Dedifferentiated amniotic fluid mesenchymal stem cell (primary cell): Measurements from ENCODE around the gene IDS.

Experiments used
- DNase-seq: peaks from one replicate; pipeline ENCODE4 v3.0.0-alpha.2; 2016; ENCODE audit errors: extremely low spot score

The IDS gene

GRCh38 chrX:149456476-149457245 lies 48.4 kb downstream of the IDS start:
- no peak for DNase-seq

GRCh38 chrX:149455934-149456333 lies 49.2 kb downstream of the IDS start:
- no peak for DNase-seq

- no peak for DNase-seq
These were observed 50.9 kb downstream of the IDS start for GRCh38 chrX:149453906-149454822.

DNA sequence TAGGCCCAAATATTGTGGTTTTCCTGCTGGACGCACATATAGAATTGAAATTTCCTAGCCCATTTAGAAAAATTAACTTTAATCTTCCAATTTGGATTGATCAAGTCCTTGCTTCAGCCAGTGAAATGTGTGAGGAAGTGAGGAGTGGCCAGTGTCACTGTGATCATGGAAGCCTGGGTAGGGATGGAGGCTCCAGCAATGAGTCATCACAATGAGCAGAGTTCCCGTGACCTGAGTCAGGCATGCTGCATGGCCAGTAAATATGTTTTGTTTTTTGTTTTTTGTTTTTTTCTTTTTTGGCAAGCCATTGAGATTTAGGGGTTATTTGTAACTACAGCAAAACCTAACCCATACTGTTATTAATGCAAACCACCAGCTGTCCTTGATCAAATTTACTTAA lies 52.1 kb downstream of the IDS start:
- DNase-seq: no peak

DNA sequence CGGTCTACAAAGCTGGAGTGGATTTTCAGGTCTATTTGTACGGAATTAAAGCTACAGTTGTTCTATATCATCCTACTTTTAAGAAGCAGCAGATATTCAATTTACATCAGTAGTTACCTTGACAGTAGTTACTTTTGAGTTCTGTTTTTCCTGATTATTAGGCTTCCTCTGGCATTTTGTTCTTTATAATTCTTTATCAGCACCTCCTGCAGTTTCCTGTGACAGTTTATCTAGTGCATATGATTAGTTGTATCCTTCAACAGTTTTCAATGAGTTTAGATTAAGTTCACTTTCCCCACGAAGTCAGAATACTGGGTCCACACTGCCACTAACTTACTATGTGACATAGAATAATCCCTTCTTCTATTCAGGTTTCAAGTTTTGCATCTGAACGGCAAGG lies 71.7 kb downstream of the IDS start:
- no peak for DNase-seq

DNA sequence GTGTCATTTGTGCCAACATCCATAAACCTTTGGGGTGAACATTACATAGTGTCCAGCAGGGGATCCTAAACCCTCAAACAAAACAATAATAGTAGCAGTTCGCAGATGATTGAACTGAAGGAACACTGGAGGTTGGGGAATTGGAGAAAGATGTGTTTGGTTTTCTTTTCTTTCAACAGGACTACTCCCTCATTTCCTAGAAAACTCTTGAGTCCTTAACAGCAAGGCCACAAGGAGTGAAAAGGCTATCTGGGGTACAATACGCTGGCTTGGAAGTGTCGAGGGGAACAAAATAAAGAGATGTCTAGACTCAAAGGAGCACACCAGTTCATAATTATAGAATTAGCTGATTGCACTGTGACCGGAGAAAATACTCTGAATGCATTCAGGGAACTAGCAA lies 72.1 kb downstream of the IDS start:
- no peak for DNase-seq
